HG03342 (cell line): Measurements from ENCODE around the gene TXNDC16.

Source experiments
- ATAC-seq: cut with Tn5 transposase; IDR thresholded peaks from one replicate; pipeline ENCODE4 v1.9.1; 2021; ENCODE audit warnings: mild to moderate bottlenecking, moderate library complexity; ENCODE audit not compliant: unreplicated experiment

Gene TXNDC16

GRCh38 chr14:52395728-52396127 lies 156.6 kb downstream of the TXNDC16 start:
- no peak for ATAC-seq

GRCh38 chr14:52391881-52392615 lies 160.3 kb downstream of the TXNDC16 start:
- ATAC-seq = no peak
